ENCODE measurements around the gene GDPD4. TPM values are rescaled to one million over a fixed set of nuclear protein-coding genes. Genes with fewer than 3 reads are reported as not detected.

GDPD4 gene, protein sequence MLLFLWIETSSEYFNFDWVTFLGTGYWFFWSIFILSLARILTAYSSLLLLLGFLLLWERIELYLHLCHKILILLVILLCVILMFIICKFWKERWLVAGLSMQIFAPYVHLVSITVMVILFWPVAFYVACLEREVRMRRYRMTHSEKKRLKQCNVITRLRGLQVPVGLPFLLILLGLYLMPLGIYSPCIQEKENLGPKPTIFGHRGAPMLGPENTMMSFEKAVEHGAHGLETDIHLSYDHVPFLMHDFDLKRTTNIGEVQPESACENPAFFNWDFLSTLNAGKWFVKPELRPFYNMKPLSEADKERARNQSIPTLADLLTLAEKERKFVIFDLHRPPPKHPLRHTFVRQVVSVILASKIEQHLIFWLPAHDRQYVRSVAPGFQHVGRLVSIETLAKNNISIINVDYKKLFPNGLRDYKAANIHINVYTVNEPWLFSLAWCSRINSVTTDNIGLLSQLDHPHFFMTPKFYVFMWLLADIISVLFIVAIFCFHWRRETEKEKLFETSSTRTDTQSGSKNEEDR
- total RNA-seq (2014; rRNA removed; shearing (Covaris generic)): 1.2 TPM in 1 of 2 replicates, not detected in the other

DNA sequence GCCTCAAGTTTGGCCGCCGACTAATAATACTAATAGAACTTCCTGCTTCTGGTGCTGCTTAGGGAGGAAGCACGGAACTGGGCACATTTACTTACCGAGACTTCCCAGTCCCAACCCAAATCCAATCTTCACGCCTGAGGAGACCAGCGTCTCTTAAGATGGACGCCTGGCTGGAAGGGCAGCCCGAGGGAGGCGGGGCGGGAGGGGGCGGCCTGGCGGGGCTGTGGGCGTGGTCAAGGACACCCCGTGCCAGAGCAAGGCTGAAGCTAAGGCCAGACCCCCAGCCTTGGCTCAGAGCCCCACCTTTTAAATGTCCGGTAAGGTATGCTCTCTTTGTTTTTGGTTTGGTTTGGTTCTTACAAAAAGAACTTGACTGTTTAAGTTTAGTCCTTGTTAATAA is at the start of gene GDPD4:
Gene GDPD4 (minus strand): TSS at position 177 of the 400 bp plus-strand sequence. CDS start 16,549 bp downstream, outside the sequence.

Other genes starting within 250 kb of the GDPD4 start
- gene CAPN5, start 234.7 kb downstream of the GDPD4 start, total RNA-seq (2014; rRNA removed; shearing (Covaris generic)): 8.6 and 13.3 TPM in 2 replicates
- gene OMP, start 198.8 kb downstream of the GDPD4 start, total RNA-seq (2014; rRNA removed; shearing (Covaris generic)): not detected in 2 replicates
- 0.49 and 0.88 TPM in 2 replicates for gene MYO7A, start 173.4 kb downstream of the GDPD4 start, total RNA-seq (2014; rRNA removed; shearing (Covaris generic))
- 64.4 and 73.0 TPM in 2 replicates for gene PAK1, start 172.4 kb upstream of the GDPD4 start, total RNA-seq (2014; rRNA removed; shearing (Covaris generic))